Measurements from ENCODE around the gene PNP.
A peak's percentile ranks its signal among the peaks of the same experiment; 100 is the strongest.
"Not testable (repeated sequence)": the region's sequence is repeated elsewhere in the genome, so short reads cannot be mapped to it uniquely, and the experiment has no call there.

The PNP gene

DNA sequence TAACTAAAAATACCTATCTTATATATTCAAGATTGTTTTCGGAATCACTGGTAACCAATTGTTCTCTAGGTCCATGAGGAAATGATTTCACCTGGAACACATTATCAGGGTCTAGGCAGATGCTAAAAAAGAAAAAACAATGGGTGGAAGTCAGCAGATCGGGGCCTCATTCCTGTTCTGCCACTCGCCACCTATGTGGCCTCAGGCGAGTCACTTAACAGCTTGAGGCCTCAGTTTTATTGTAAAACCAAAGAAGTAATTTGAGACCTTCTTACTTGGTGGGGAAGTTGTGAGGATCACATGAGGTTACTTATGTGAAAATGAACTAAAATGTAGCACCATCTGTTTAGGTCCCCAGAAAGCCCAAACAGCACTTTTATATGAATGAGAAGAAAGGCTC, 29.9 kb downstream of the PNP start:
- no peak overlapping the region for H3K4me3 ChIP-seq (ENCODE audit: low read depth, low read length)
- TF ChIP-seq, protein P1, sequence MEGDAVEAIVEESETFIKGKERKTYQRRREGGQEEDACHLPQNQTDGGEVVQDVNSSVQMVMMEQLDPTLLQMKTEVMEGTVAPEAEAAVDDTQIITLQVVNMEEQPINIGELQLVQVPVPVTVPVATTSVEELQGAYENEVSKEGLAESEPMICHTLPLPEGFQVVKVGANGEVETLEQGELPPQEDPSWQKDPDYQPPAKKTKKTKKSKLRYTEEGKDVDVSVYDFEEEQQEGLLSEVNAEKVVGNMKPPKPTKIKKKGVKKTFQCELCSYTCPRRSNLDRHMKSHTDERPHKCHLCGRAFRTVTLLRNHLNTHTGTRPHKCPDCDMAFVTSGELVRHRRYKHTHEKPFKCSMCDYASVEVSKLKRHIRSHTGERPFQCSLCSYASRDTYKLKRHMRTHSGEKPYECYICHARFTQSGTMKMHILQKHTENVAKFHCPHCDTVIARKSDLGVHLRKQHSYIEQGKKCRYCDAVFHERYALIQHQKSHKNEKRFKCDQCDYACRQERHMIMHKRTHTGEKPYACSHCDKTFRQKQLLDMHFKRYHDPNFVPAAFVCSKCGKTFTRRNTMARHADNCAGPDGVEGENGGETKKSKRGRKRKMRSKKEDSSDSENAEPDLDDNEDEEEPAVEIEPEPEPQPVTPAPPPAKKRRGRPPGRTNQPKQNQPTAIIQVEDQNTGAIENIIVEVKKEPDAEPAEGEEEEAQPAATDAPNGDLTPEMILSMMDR (IDR thresholded peaks at IDR 0.05; ENCODE audit: low read depth, low read length): no peak
- in situ Hi-C loops (cut with HindIII; ENCODE audit: low sequenced_read_pairs): no loop called here
- DNase-seq (ENCODE audit: low read depth, low spot score): no peak

DNA sequence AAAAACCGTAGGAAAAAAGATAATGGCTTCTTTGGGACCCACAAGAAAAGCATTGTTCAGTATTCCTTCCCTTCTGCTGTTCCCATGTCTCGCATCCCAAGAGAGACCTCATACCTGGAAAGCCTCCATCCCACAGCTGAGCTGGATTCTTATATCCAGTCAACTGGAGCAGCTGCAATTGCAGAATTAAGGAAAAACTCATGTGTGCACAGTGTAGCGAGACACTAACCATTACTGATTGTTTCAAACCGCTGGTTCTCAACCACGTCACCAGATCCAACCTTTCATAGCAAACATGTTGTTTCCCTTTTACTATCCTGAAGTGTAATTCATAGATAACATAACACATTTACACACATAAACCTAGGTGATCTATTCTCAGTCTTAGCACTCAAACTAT, 30.7 kb downstream of the PNP start:
- TF ChIP-seq, protein P1 (IDR thresholded peaks at IDR 0.05; ENCODE audit: low read depth, low read length): no peak
- in situ Hi-C loops (cut with HindIII; ENCODE audit: low sequenced_read_pairs): no loop called here
- DNase-seq (ENCODE audit: low read depth, low spot score): no peak
- H3K4me3 ChIP-seq (ENCODE audit: low read depth, low read length): no peak overlapping the region

DNA sequence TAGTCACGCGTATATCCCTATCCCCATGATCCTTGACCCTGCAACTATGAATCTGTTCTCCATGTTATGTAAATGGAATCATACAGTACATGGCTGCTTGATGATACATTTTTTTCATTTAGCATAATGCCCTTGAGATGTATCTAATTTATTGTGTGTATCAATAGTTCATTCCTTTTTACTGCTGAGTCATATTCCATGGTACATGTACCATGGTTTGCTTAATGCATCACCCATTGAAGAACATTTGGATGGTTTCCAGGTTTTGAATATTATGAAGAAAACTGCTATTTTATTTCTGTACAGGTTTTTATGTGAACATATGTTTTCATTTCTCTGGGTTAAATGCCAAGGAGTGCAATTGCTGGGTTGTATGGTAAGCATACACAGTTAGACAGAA, 32.1 kb downstream of the PNP start:
- peak; percentile 33 for DNase-seq (ENCODE audit: low read depth, low spot score)
- in situ Hi-C loops (cut with HindIII; ENCODE audit: low sequenced_read_pairs): no loop called here
- TF ChIP-seq, protein P1 (IDR thresholded peaks at IDR 0.05; ENCODE audit: low read depth, low read length): no peak
- no peak overlapping the region for H3K4me3 ChIP-seq (ENCODE audit: low read depth, low read length)

DNA sequence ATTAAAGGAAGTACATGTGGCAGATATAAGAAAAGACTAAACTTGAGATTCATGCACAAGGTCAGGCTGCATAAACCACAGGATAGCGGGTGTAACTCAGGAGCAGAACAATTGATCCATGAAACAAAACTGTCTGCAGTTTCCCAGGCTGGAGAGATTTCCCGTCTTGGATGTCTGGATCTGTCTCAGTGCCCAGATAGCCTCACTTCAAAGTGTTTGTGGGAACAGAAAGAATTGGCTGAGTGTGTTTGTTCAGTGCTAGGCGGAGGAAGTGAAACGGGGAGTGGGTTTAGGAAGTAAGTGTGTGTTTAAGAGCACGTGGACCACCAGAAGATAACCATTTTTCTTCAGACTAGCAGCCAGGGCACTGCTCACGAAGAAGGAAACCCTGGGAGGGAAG, 34.7 kb downstream of the PNP start:
- in situ Hi-C loops (cut with HindIII; ENCODE audit: low sequenced_read_pairs): no loop called here
- DNase-seq (ENCODE audit: low read depth, low spot score): no peak

DNA sequence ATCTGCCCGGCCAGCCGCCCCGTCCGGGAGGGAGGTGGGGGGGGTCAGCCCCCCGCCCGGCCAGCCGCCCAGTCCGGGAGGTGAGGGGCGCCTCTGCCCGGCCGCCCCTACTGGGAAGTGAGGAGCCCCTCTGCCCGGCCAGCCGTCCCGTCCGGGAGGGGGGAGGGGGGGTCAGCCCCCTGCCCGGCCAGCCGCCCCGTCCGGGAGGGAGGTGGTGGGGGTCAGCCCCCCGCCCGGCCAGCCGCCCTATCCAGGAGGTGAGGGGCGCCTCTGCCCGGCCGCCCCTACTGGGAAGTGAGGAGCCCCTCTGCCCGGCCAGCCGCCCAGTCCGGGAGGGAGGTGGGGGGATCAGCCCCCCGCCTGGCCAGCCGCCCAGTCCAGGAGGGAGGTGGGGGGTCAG, 37.1 kb downstream of the PNP start:
- in situ Hi-C loops (cut with HindIII; ENCODE audit: low sequenced_read_pairs); DNase-seq (ENCODE audit: low read depth, low spot score); H3K4me3 ChIP-seq (ENCODE audit: low read depth, low read length): not testable (repeated sequence)

More for the DNA sequence above, 34.7 kb downstream of the PNP start:
- no peak overlapping the region for H3K4me3 ChIP-seq (ENCODE audit: low read depth, low read length)
- TF ChIP-seq, protein P1 (IDR thresholded peaks at IDR 0.05; ENCODE audit: low read depth, low read length): no peak

DNA sequence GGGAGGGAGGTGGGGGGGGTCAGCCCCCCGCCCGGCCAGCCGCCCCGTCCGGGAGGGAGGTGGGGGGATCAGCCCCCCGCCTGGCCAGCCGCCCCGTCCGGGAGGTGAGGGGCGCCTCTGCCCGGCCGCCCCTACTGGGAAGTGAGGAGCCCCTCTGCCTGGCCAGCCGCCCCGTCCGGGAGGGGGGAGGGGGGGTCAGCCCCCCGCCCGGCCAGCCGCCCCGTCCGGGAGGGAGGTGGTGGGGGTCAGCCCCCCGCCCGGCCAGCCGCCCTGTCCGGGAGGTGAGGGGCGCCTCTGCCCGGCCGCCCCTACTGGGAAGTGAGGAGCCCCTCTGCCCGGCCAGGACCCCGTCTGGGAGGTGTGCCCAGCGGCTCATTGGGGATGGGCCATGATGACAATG, 37.5 kb downstream of the PNP start:
- DNase-seq (ENCODE audit: low read depth, low spot score); H3K4me3 ChIP-seq (ENCODE audit: low read depth, low read length); in situ Hi-C loops (cut with HindIII; ENCODE audit: low sequenced_read_pairs): not testable (repeated sequence)

DNA sequence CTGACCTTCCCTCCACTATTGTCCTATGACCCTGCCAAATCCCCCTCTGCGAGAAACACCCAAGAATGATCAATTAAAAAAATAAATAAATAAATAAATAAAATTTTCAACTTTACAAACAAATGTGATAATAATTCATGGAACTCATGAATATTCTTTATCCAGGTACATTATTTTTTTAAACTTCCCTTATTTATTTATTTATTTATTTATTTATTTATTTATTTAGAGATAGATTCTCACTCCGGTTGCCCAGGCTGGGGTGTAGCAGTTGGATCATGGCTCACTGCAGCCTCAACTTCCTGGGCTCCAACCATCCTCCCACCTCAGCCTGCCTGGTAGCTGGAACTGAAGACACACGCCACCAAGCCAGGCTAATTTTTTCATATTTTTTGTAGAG, 38.3 kb downstream of the PNP start:
- in situ Hi-C loops (cut with HindIII; ENCODE audit: low sequenced_read_pairs); H3K4me3 ChIP-seq (ENCODE audit: low read depth, low read length); DNase-seq (ENCODE audit: low read depth, low spot score): not testable (repeated sequence)

DNA sequence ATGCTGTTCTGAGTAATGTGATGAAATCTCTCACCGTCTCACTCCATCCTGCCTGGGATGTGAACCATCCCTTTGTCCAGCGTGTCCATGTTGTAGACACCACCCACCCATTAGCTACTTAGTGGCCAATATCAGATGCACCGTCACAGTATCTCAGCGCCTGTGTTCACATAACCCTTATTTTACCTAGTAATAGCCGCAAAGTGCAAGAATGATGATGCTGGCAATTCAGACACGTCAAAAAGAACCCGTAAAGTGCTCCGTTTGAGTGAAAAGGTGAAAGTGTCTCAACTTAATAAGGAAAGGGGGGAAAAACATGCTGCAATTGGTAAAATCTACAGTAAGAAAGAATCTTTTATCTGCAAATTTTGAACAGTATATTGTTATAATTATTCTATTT, 39.2 kb downstream of the PNP start:
- DNase-seq (ENCODE audit: low read depth, low spot score): no peak
- TF ChIP-seq, protein P1 (IDR thresholded peaks at IDR 0.05; ENCODE audit: low read depth, low read length): no peak
- in situ Hi-C loops (cut with HindIII; ENCODE audit: low sequenced_read_pairs): no loop called here
- H3K4me3 ChIP-seq (ENCODE audit: low read depth, low read length): no peak overlapping the region
